ENCODE results near the gene ASB16. TPM values are rescaled to one million over a fixed set of nuclear protein-coding genes. Genes with fewer than 3 reads are reported as not detected.

Gene ASB16
- polyA plus RNA-seq, 3 donors: 1.2 to 1.8 (median 1.6) TPM

DNA sequence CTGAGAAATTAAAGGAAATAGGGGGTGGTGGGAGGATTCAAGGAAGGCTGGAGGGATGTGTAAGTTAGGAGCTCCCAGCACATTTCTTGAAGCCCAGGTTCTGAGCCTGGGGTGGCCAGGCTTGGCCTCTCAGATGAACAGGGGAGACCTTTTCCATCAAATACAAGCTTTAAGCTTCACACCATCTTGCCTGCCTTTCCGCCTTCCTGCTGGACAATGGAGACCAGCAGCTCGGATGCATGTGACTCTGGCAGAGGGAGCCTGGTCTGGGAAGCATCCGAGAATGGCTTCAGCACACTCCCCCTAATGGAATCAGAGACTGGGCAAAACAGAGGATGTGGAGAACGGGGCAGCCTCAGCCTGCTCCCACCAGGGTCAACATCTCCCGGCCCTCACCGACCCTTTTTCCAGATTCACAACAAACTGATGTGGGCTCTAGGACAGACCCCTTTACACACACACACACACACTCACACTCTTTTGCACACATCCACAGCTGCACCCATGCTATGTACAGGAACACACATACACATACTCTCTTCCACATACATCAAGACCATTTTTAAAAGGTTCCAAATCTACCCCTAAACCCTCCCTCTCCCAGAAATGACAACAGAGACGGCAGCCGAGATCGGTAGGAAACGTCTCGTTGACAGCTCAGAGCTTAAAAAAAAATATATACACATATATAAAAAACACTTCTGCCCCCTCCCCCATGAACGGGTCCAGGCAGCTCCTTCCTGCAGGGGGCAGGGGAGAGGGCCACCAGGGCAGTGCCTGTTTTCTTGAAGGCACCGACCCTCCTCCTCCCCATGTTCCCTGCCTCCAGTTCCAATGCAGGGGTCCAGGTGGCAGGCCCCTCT, 35.7 kb downstream of the ASB16 start:
- no peak for DNase-seq (ENCODE audit: low read depth in 3 of 3, low spot score in 2 of 3)

GRCh38 chr17:44206825-44207155, 36.3 kb downstream of the ASB16 start:
- no peak for DNase-seq (ENCODE audit: low read depth in 3 of 3, low spot score in 2 of 3)

DNA sequence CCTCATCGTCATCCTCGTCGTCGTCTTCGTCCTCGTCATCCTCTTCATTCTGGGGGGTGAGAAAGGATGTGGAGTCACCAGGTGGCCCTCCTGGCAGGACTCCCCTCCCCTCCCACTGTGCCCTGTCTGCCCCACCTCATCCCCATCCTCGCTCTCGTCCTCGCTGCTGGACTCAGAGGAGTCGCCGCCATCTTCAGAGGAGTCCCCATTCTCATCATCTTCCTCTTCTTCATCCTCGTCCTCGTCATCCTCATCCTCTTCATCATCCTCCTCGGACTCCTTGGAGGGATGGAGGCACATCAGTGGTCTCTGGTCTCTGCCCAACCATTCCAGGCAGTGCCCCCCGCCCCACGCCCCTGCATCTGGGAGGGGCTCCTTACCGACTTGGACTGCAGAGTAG, 36.8 kb downstream of the ASB16 start:
- no peak for DNase-seq (ENCODE audit: low read depth in 3 of 3, low spot score in 2 of 3)

- no peak for DNase-seq (ENCODE audit: low read depth in 3 of 3, low spot score in 2 of 3)
Observed at GRCh38 chr17:44207743-44208142, 37.2 kb downstream of the ASB16 start.

DNA sequence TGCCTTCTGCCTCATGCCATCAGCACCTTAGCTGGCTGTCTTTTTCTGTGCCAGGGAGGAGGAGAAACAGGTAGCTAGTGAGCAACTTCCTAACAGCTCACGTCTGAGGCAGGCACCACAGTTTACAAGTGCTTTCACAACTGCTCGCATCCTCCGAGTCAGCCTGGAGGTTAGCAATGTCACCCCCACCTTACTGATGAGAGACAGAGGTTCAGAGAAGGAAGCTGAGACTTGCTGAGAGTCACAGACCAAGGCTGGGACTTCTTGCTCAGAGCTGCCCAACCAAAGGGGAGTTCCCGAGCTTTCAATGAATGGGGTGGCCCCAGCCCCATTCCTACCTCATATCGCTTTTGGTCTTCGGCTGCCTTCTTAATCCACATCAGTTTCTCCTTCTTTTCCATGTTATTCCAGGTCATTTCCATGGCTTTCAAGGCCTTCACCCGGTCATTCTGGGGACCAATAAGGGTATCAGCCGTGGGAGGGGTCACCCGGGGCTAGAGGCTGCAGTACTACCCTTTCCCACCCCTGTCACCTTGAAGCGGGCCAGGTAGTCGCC, 39.4 kb downstream of the ASB16 start:
- DNase-seq (ENCODE audit: low read depth in 3 of 3, low spot score in 2 of 3): no peak

DNA sequence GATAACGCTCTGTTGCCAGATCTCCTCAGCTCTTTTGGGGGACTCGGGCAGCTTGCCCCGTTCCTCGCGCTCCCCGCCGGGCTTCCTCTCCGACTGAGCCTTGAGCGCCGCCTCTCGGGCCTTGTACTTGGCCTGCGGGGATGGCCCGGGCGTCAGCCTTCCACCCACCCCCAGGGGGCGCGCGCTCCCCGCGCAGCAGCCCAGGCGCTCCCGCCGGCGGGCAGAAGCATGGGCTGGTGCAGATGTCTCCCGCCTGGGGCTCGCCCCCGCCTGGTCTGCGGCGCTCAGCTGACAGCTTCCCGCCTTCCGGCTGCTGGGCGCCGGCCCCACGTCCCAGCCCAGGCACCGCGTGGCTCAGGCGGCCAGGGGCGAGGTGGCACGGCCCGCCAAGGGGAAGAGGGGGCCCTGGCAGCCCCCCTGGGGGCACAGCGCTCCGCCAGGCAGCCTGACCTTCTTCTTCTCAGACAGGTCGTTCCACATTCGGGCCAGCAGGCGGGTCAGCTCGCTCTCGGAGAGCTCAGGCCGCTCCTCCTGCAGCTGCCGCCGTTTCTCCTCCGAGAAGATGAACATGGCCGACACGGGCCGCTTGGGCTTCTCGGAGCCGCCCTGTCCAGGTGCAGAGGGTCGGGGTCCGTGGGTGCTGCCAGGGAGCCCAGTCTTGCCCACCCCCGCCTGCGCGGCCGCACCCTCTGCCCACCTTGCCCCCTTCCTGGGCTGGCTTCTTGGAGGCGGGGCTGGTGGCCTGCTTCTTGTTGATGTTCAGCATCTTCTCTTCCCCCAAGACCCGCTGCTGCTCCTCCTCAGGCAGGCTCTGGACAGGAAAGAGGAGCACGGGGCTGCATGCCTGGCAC, 40.1 kb downstream of the ASB16 start:
- DNase-seq (ENCODE audit: low read depth in 3 of 3, low spot score in 2 of 3): peak in 2 of 3 donors; percentile 45 to 68

GRCh38 chr17:44211281-44212265, 41.1 kb downstream of the ASB16 start:
- DNase-seq (ENCODE audit: low read depth in 3 of 3, low spot score in 2 of 3): no peak

- DNase-seq (ENCODE audit: low read depth in 3 of 3, low spot score in 2 of 3): no peak
Observed at GRCh38 chr17:44212507-44213402, 42.3 kb downstream of the ASB16 start.

- DNase-seq (ENCODE audit: low read depth in 3 of 3, low spot score in 2 of 3): no peak
Observed at GRCh38 chr17:44213403-44214229, 43.1 kb downstream of the ASB16 start.

- DNase-seq (ENCODE audit: low read depth in 3 of 3, low spot score in 2 of 3): no peak
Observed at GRCh38 chr17:44214230-44214494, 43.7 kb downstream of the ASB16 start.

- no peak for DNase-seq (ENCODE audit: low read depth in 3 of 3, low spot score in 2 of 3)
Observed at GRCh38 chr17:44214896-44215295, 44.4 kb downstream of the ASB16 start.

DNA sequence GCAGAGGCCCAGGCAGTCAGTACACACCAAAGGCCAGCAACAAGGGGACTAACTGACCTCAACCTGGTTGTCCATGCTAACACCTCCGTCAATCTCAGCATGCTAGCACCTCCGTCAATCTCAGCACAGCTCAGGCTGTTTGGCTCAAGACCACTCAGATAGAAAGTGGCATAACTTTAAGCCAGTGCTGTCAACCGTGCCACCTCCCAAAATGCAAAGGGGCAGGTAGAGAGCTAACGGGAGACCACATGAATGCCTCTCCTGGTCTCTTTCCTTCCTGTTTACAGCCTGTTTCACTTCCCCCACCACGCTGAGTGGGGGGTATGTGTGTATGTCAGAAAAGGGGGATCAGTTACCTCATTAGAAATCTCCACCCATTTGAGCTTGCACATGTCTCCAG, 45.7 kb downstream of the ASB16 start:
- no peak for DNase-seq (ENCODE audit: low read depth in 3 of 3, low spot score in 2 of 3)

- no peak for DNase-seq (ENCODE audit: low read depth in 3 of 3, low spot score in 2 of 3)
Observed at GRCh38 chr17:44216694-44217093, 46.2 kb downstream of the ASB16 start.

- no peak for DNase-seq (ENCODE audit: low read depth in 3 of 3, low spot score in 2 of 3)
Observed at GRCh38 chr17:44217738-44218343, 47.3 kb downstream of the ASB16 start.

- peak in 2 of 3 donors; percentile 83 to 84 for DNase-seq (ENCODE audit: low read depth in 3 of 3, low spot score in 2 of 3)
Observed at GRCh38 chr17:44218344-44219107, 48.0 kb downstream of the ASB16 start.

DNA sequence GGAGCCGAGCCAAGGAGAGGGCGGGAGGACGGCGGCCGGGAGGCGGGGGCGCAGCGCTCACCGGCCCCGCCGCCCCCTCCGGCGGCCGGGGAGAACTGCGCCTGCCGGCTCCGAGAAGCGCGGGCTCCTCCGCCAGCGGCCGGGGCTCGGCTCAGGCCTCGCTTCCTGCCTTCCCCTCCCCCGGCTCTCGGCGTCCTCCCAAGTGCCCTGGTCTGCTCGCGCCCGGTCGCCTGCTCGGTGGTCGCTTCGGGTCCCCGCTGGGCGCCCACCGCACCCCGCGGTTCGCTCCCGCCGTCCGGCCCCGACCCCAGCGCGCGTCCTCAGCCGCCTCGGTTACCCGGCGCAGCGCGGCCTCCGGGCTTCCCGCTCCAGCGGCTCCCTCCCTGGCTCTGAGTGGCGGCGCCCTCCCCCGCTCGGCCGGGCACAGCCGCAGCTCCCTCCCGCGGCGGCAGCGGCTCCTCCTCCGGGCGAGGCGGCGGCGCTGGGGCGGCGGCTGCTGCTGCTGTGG, 48.7 kb downstream of the ASB16 start:
- peak in 1 of 3 donors; percentile 42 for DNase-seq (ENCODE audit: low read depth in 3 of 3, low spot score in 2 of 3)

GRCh38 chr17:44219616-44220212, 49.2 kb downstream of the ASB16 start, which contains the start of gene UBTF:
TSS of gene UBTF (minus strand) at chr17:44219675. CDS start at chr17:44218229, 1,446 bp downstream.
- peak in 1 of 3 donors; percentile 36 for DNase-seq (ENCODE audit: low read depth in 3 of 3, low spot score in 2 of 3)
